Renal pelvis (tissue), 4 donors: ENCODE data around the gene PAXIP1. TPM values are rescaled to one million over a fixed set of nuclear protein-coding genes. Genes with fewer than 3 reads are reported as not detected.

Source experiments
- DNase-seq: peaks from one replicate; pipeline ENCODE4 v3.0.0-alpha.2; 2013
- polyA plus RNA-seq, 3 donors: library from polyadenylated mRNA; unstranded; fragments of 120-200 nt; gene quantifications; one replicate each; pipeline ENCODE4 v1.2.1, GENCODE V29; 2013; ENCODE audit not compliant: insufficient read length in 3 of 3

PAXIP1 gene
- polyA plus RNA-seq, 3 donors = 20.1 to 24.3 (median 23.4) TPM

DNA sequence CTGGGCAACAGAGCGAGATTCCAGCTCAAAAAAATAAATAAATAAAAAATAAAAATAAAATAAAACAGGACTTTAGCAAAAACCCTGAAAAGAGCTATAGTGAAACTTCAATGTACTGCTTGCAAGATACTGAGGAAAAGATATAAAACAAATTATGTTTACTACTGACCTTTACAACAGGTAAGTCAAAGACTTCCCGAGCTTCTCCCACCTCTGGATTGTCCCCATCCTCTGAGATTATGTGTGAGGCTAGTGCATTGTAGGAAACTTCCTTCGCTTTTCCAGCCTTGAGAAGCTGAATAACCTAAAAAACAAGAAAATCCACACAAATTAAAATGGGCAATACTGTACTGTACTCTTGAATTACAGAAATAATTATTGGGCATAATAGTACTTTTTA, 4.4 kb downstream of the PAXIP1 start:
- DNase-seq = no peak

DNA sequence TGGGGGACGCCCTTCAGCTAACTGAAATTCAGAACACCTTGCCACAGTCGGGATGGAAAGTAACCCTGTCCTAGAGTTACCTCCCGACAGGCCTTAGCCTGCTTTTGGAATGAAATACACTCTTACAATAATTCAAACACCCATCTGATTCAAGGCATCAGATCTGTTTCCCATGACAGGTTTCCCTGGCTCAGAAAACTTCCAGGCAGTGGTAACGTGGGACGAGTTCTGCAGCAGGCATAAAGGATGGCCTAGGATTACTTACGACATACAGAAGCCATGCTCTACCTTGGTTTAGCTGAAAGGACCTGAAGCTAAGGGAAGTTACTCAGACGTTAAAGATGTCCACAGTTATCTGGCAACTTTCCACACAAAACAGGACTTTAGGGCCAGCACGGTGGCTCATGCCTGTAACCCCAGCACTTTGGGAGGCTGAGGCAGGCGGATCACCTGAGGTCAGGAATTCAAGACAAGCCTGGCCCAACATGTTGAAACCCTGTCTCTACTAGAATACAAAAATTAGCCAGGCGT, 5.0 kb downstream of the PAXIP1 start:
- no peak for DNase-seq

GRCh38 chr7:154996756-154997155, 6.2 kb downstream of the PAXIP1 start:
- DNase-seq = no peak

DNA sequence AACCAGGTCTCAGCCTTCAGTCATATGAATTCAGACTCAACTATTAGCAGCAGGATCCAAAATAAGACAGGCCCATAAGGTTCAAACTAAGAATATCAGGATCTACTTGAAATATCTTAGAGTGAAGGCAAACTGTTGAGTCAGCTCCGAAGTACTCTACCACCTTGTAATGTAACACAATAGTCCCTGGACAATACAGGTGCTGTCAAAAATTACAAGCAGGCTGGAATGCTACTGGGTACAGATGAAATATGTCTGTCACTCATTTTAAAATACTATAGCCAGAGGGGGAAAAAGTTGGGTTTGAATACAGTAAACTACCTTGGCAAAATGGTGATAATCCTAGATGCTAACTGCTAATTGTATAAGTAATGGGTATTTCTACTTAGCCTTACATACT, 6.8 kb downstream of the PAXIP1 start:
- DNase-seq = no peak

- no peak for DNase-seq
These were observed 7.9 kb downstream of the PAXIP1 start for GRCh38 chr7:154994996-154995395.

- peak; percentile 10 for DNase-seq
These were observed 11.9 kb downstream of the PAXIP1 start for GRCh38 chr7:154990964-154991540.

DNA sequence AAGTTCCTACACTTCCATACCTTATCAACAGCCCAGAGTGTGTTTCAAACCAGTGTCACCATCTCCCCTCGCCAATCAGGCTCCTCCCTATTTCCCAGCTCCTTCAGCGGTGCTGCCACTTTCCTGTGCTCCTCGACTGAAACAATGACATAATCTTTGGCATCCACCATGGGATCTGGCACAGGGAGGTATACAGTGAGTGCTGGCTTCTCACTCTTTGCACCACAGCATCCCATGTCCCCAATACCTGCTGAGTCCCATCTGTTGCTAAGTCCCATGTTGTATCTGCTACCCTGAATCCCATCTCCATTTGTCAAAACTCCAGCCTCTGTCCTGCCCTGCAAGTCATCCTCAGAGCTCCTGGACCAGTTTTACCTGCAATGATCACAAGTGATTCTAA, 15.4 kb downstream of the PAXIP1 start:
- DNase-seq = no peak

- DNase-seq = no peak
These were observed 16.6 kb downstream of the PAXIP1 start for GRCh38 chr7:154986200-154986945.

GRCh38 chr7:154985230-154985629, 17.7 kb downstream of the PAXIP1 start:
- no peak for DNase-seq

DNA sequence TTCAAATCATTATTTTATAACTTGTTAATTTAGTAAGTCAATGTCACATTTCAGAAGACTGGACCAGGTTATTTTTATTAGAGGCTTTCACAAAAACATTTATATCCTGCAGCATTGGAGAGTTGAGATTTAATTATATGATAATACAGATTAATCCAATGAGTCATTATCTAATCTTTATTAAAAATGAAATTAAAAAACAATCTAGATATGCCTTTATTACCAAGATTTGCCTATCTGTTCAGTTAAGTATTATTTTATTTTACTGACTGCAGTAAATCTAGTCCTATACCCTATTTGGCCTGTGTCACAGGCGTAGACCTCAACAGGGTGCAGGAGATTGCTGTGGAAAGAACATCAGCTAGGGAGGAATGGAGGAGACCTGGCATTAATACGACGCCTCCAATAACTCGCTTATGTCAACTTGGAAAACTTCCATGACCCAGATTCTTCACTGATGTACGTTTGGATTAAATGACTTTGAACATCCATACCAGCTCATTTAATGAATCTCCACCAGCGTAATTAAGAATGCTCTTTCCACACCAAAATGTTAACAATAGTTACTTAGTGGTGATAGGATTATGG, 18.2 kb downstream of the PAXIP1 start:
- no peak for DNase-seq

DNA sequence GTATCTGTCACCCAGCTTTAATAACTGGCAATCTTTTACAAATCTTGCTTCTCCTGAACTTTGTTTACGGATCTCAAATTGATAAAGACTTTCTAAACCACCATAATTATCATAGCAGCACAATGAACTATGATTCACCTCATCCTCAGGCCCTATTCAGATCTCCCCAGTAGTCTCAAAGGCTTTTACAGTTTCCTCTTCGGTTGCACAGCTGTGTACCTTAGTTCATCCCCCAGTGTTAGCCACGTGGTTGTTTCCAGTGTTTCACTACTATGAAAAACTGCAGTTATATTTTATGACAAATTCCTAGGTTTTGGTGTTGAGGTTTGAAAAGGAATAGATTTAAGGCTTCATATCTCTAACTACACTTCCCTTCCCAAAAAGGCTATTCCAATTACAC, 24.9 kb downstream of the PAXIP1 start:
- no peak for DNase-seq

- no peak for DNase-seq
These were observed 25.7 kb downstream of the PAXIP1 start for GRCh38 chr7:154977250-154977649.

DNA sequence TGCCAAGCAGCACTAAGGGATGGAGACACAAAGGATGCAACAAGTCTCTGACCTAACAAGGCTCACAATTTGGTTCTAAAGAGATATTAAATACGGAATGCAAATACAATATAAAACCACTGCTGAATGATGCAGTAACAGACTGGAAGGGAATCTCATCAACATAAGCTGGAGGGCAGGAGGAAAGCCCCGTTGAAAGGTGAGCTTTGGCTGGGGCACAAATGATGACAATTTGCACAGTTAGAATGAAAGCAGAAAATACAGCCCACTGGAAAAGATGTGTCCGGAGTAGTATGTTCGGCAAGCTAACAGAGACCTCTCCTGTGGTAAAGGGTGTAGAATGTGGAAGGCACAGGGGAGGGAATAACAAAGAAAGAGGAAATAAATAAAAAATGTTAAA, 26.1 kb downstream of the PAXIP1 start:
- no peak for DNase-seq

DNA sequence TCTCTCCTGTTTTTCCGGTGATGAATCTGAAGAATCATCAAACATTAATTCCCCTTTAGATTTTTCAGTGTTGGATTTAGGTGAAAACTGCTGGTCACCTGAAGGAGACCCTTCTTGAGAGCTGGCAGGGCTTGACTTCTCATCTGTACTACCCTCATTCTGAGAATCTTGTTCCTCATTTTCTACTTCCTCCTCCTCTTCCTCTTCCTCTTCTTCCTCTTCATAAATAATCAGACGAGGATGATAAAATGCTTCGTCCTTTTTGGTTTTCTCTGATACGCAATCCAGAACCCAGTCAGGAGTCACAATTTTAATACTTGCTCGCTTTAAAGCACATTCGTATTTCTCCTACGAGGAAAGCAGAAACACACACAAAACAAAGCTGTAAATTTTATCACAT, 26.9 kb downstream of the PAXIP1 start:
- DNase-seq = no peak

GRCh38 chr7:154973381-154973780, 29.5 kb downstream of the PAXIP1 start:
- no peak for DNase-seq

- no peak for DNase-seq
These were observed 34.5 kb downstream of the PAXIP1 start for GRCh38 chr7:154968336-154969001.

DNA sequence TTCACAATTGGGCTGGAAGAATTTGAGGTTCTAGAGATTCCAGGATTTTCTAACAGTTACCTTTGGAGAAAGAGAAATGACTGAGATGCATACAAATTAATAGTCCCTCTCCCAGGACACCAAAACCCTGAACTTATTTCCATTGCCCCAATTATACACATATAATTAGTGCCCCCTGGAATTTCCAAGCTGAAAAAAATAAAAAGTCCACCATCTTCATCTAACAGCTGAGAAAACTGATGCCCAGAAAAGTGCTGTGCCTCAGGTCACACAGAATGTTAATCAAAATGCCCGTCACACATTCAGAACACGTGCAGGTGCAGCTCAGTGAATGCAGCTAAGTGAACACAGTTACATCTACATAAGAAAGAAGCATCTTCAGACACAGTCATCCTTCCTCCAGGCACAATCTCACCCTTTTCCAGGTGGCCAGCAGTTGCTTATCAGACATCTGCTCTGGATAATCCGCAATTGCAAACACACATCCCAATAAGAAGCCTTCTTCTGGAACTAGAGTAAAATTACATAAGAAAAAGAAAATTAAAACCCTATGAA, 35.4 kb downstream of the PAXIP1 start:
- no peak for DNase-seq

DNA sequence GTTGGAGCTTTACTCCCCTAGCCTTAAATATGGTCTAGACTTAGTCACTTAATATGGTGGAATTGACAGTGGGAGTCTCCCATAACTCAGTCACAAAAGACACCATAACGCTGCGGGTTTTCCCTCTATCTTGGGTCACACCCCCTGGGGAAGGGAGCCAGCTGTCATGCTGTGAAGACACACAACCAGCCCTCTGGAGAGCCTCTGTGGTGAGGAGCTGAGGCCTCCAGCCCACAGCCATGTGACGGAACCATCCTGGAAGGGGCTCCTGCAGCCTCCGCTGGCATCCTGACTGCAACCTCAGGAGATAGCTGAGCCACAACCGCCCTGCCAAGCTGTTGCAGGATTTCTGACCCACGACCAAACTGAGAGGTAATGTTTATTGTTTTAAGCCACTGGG, 37.9 kb downstream of the PAXIP1 start:
- no peak for DNase-seq

GRCh38 chr7:154960063-154960790, 42.7 kb downstream of the PAXIP1 start:
- no peak for DNase-seq

DNA sequence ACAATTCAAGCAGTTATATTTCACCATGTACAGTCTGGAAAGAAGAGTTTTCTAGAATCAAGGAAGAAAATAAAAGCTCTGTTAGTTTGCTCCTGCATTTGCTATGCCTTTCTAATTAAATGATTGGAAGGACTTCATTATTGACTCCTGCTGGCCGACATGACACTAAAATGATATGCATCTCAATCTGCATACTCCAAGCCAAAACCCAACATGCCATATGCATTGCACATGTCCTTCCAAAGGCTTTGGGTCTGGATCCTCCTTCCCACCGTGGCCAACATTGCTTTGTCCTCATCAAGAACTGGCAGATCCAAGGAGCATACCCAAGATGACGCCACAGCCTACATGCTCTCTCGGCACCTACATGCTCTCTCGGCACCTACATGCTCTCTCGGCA, 46.5 kb downstream of the PAXIP1 start:
- DNase-seq = no peak

DNA sequence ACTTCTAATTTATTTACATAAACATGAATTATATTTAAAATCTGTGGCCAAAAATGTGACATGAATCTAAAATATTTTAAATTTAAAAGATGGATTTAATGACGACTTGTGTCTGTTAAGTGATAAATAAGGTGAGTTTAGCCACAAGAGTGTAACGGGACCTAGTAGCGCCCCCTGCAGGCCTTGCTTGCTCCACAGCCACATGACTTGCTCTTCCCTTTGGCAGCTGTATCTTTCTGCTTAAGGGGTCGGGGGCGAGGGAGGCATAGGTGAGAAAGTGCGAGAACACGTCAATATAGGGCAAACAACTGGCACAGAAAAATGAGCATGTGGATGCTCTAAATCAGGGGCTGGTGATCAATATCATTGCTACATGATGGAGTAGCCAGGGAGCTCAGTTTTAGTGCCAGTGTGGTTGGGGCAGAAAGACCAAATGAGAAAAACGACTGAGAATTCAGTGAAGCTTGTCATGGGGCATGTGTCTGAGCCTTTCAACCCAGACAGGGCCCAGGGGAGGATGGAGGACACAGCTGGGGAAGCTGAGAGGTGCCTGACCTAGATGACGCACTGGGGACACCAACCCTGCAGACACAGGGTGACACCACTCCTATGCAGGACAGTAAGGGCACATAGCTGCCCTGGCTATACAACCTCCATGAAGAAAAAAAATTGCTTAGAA, 49.8 kb downstream of the PAXIP1 start:
- DNase-seq = peak; percentile 5
